Measurements from ENCODE around the gene ERAP2.

DNA sequence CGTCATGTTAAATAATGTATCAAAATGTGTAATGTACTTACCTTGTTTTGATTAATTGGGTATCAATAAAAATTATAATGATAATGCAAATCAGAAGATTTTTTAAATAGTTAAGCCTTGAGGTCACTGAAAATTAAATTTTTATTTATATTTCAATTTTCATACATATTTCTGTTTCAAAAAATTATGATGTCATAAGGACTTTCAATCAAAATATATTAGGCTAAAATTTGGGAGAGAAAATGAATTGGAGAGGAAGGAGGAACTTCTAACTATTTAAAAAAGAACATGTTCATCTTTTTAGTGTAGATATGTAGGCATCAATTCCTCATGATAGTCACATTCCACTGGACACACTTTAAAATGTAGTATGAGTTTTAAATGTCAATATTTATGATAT lies 39.5 kb upstream of the ERAP2 start:
- TF ChIP-seq, protein P1, sequence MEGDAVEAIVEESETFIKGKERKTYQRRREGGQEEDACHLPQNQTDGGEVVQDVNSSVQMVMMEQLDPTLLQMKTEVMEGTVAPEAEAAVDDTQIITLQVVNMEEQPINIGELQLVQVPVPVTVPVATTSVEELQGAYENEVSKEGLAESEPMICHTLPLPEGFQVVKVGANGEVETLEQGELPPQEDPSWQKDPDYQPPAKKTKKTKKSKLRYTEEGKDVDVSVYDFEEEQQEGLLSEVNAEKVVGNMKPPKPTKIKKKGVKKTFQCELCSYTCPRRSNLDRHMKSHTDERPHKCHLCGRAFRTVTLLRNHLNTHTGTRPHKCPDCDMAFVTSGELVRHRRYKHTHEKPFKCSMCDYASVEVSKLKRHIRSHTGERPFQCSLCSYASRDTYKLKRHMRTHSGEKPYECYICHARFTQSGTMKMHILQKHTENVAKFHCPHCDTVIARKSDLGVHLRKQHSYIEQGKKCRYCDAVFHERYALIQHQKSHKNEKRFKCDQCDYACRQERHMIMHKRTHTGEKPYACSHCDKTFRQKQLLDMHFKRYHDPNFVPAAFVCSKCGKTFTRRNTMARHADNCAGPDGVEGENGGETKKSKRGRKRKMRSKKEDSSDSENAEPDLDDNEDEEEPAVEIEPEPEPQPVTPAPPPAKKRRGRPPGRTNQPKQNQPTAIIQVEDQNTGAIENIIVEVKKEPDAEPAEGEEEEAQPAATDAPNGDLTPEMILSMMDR (optimal IDR thresholded peaks at IDR 0.05 in 1 of 3, IDR thresholded peaks at IDR 0.05 in 1 of 3, conservative IDR thresholded peaks at IDR 0.05 in 1 of 3; ENCODE audit: extremely low read depth in 1 of 3, insufficient read depth in 2 of 3, low read length in 3 of 3), result no peak
- TF ChIP-seq EZH2 (IDR thresholded peaks at IDR 0.05; ENCODE audit: low read length), result no peak
